PC-3 (cell line): Measurements from ENCODE around the gene CHKA.

Experiments used
- CTCF ChIP-seq: fragments of 300-600 bp; sonication (generic); conservative IDR thresholded peaks from 2 replicates; pipeline ENCODE4 v1.5.1; 2017; ENCODE audit warnings: antibody characterized with exemption, low read depth, mild to moderate bottlenecking, low read length
- EZH2phosphoT487 ChIP-seq: fragments of 300-600 bp; sonication (generic); IDR thresholded peaks from 2 replicates; pipeline ENCODE4 v1.6.1; 2018; ENCODE audit warnings: mild to moderate bottlenecking, antibody characterized with exemption, low read length, borderline replicate concordance

- no peak for TF ChIP-seq EZH2phosphoT487
- TF ChIP-seq CTCF = no peak
These were observed 24.9 kb upstream of the CHKA start for GRCh38 chr11:68146010-68146540.
